MCF 10A (cell line): Measurements from ENCODE around the gene PPP2R2D. TPM values are rescaled to one million over a fixed set of nuclear protein-coding genes. Genes with fewer than 3 reads are reported as not detected.

Source experiments
- BruUV-seq: library from RNA; stranded (reverse); fragments of 400-500 nt; replicated peaks from 2 replicates; lab custom pipeline; 2021; lab: Mats Ljungman, UMichigan
- CTCF ChIA-PET: fragments of 300-600 bp; sonication (Branson Sonifier 250); formaldehyde crosslinking; extraction: SDS; loops from one replicate; lab custom pipeline; 2021; ENCODE audit warnings: antibody characterized with exemption, inconsistent platforms; lab: Yijun Ruan, JAX
- POLR2A ChIA-PET: fragments of 300-600, 350-650 bp; sonication (Branson Sonifier 250); formaldehyde crosslinking; extraction: SDS; loops from one replicate; lab custom pipeline; 2020; ENCODE audit warnings: antibody characterized with exemption, inconsistent platforms; lab: Yijun Ruan, JAX
- DNase-seq: peaks from one replicate; pipeline ENCODE4 v3.0.0-alpha.2; 2018; ENCODE audit not compliant: unreplicated experiment
- H3K27ac Mint-ChIP-seq: one replicate; pipeline ENCODE4 v1.8.0; 2022; ENCODE audit warnings: mild to moderate bottlenecking, low read depth, mixed read lengths; ENCODE audit not compliant: unreplicated experiment
- H3K27me3 Mint-ChIP-seq: one replicate; pipeline ENCODE4 v1.8.0; 2022; ENCODE audit warnings: mixed read lengths; ENCODE audit not compliant: insufficient read depth, unreplicated experiment
- H3K36me3 Mint-ChIP-seq: one replicate; pipeline ENCODE4 v1.8.0; 2022; ENCODE audit warnings: mild to moderate bottlenecking, moderate library complexity, mixed read lengths; ENCODE audit not compliant: insufficient read depth, unreplicated experiment
- H3K4me1 Mint-ChIP-seq: one replicate; pipeline ENCODE4 v1.8.0; 2022; ENCODE audit warnings: mixed read lengths; ENCODE audit not compliant: insufficient read depth, unreplicated experiment
- H3K4me3 Mint-ChIP-seq: one replicate; pipeline ENCODE4 v1.8.0; 2022; ENCODE audit warnings: mild to moderate bottlenecking, moderate library complexity, mixed read lengths; ENCODE audit not compliant: unreplicated experiment
- H3K9me3 Mint-ChIP-seq: one replicate; pipeline ENCODE4 v1.8.0; 2022; ENCODE audit warnings: mixed read lengths; ENCODE audit not compliant: unreplicated experiment
- intact Hi-C: fragments of 100-400 bp; cut with micrococcal nuclease; formaldehyde crosslinking; loops from 2 replicates; pipeline ENCODE4 v1.14.1; 2022
- total RNA-seq: library from RNA; stranded (reverse); gene quantifications from 2 replicates; pipeline ENCODE4 v1.2.3, GENCODE V29; 2022
- TF ChIP-seq, protein P1 (sequence below): fragments of 200-600 bp; IDR thresholded peaks from one replicate; pipeline ENCODE4 v1.8.0; 2022; ENCODE audit warnings: antibody characterized with exemption, mild to moderate bottlenecking; ENCODE audit not compliant: unreplicated experiment

PPP2R2D gene
- total RNA-seq, 1 experiment from 2014 or later = 35.5 TPM

DNA sequence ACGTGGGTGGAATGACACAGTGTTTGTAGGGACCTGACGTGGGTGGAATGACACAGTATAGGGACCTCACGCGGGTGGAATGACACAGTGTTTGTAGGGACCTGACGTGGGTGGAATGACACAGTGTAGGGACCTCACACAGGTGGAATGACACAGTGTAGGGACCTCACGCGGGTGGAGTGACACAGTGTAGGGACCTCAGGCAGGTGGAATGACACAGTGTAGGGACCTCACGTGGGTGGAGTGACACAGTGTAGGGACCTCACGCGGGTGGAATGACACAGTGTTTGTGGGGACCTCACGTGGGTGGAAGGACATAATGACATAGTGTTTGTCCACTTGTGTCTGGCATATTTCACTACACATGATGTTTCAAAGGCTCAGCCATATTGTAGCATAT, 19.3 kb downstream of the PPP2R2D start:
- no peak for DNase-seq
- Mint-ChIP-seq H3K4me1 (peaks cover 42% of the 10 kb centered on the region), H3K4me3 (no peak overlapping the region), H3K27ac (no peak overlapping the region), H3K9me3 (no peaks in the 10 kb centered on the region), H3K27me3 (no peaks in the 10 kb centered on the region), H3K36me3 (peaks cover 6% of the 10 kb centered on the region)
- intact Hi-C loops = no loop called here
- BruUV-seq = no TSS peak
- ChIA-PET CTCF (interaction anchor here (0.6 to 1.1 kb wide), 2 partner anchors 28 to 103 kb away, joined by 3 to 4 read pairs; no protein-coding TSS in a partner anchor), POLR2A (interaction anchor here (0.7 to 1.0 kb wide), 3 partner anchors 19 to 26 kb away, joined by 3 to 4 read pairs (median 4); partner anchors contain the start of gene PPP2R2D)
- TF ChIP-seq, protein P1, sequence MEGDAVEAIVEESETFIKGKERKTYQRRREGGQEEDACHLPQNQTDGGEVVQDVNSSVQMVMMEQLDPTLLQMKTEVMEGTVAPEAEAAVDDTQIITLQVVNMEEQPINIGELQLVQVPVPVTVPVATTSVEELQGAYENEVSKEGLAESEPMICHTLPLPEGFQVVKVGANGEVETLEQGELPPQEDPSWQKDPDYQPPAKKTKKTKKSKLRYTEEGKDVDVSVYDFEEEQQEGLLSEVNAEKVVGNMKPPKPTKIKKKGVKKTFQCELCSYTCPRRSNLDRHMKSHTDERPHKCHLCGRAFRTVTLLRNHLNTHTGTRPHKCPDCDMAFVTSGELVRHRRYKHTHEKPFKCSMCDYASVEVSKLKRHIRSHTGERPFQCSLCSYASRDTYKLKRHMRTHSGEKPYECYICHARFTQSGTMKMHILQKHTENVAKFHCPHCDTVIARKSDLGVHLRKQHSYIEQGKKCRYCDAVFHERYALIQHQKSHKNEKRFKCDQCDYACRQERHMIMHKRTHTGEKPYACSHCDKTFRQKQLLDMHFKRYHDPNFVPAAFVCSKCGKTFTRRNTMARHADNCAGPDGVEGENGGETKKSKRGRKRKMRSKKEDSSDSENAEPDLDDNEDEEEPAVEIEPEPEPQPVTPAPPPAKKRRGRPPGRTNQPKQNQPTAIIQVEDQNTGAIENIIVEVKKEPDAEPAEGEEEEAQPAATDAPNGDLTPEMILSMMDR = no peak

- ChIA-PET POLR2A (interaction anchor here (0.7 to 1.3 kb wide), 4 partner anchors 16 to 25 kb away, joined by 3 to 4 read pairs (median 4); partner anchors contain the start of gene PPP2R2D), CTCF (interaction anchor here (0.6 to 1.1 kb wide), 3 partner anchors 27 to 161 kb away, joined by 3 to 4 read pairs (median 3); no protein-coding TSS in a partner anchor)
- peaks cover 42% of the 10 kb centered on the region for H3K4me1 Mint-ChIP-seq
- H3K36me3 Mint-ChIP-seq = peaks cover 6% of the 10 kb centered on the region
- H3K27me3 Mint-ChIP-seq = no peaks in the 10 kb centered on the region
- no TSS peak for BruUV-seq
- no peaks in the 10 kb centered on the region for H3K9me3 Mint-ChIP-seq
- no peak for DNase-seq
- H3K27ac Mint-ChIP-seq = no peak overlapping the region
- intact Hi-C loops = no loop called here
- TF ChIP-seq, protein P1 = no peak
- H3K4me3 Mint-ChIP-seq = no peak overlapping the region
Observed at GRCh38 chr10:131920693-131921092, 19.9 kb downstream of the PPP2R2D start.

- ChIA-PET POLR2A (interaction anchor here (0.8 to 1.3 kb wide), 3 partner anchors 16 to 25 kb away, joined by 3 to 4 read pairs (median 4); no protein-coding TSS in a partner anchor), CTCF (interaction anchor here (0.7 to 1.1 kb wide), 2 partner anchors 101 to 161 kb away, joined by 3 to 4 read pairs; no protein-coding TSS in a partner anchor)
- intact Hi-C loops = no loop called here
- H3K4me1 Mint-ChIP-seq = peaks cover 42% of the 10 kb centered on the region
- peak overlapping the region; percentile 79 for H3K27ac Mint-ChIP-seq
- H3K36me3 Mint-ChIP-seq = peaks cover 6% of the 10 kb centered on the region
- H3K9me3 Mint-ChIP-seq = no peaks in the 10 kb centered on the region
- DNase-seq = no peak
- BruUV-seq = no TSS peak
- H3K4me3 Mint-ChIP-seq = no peak overlapping the region
- H3K27me3 Mint-ChIP-seq = no peaks in the 10 kb centered on the region
- TF ChIP-seq, protein P1 = no peak
Observed at GRCh38 chr10:131921184-131921583, 20.4 kb downstream of the PPP2R2D start.

GRCh38 chr10:131923038-131923756, 22.4 kb downstream of the PPP2R2D start:
- Mint-ChIP-seq H3K4me1 (peaks cover 40% of the 10 kb centered on the region), H3K27ac (no peak overlapping the region), H3K36me3 (peaks cover 9% of the 10 kb centered on the region), H3K4me3 (no peak overlapping the region), H3K9me3 (no peaks in the 10 kb centered on the region), H3K27me3 (no peaks in the 10 kb centered on the region)
- ChIA-PET POLR2A (interaction anchor here (1.9 kb wide), 1 partner anchor 22 kb away, joined by 5 read pairs; the partner anchor contains the start of gene PPP2R2D), CTCF (interaction anchor here (1.3 to 2.9 kb wide), 3 partner anchors 17 to 100 kb away, joined by 3 to 12 read pairs (median 5); no protein-coding TSS in a partner anchor)
- intact Hi-C loops = no loop called here
- BruUV-seq = no TSS peak
- no peak for DNase-seq
- TF ChIP-seq, protein P1 = no peak
